Activated B cell treated with CpG ODN at 0.5 μM for 24 hours (primary cell): ENCODE measurements around the gene CLCN7. TPM values are rescaled to one million over a fixed set of nuclear protein-coding genes. Genes with fewer than 3 reads are reported as not detected.

Source experiments
- ATAC-seq: fragments of 200-7000 bp; cut with Tn5 transposase; one replicate; pipeline ENCODE4 v1.10.0; 2021; ENCODE audit warnings: low read depth, mild to moderate bottlenecking, moderate library complexity
- CTCF ChIA-PET: fragments of 350-600 bp; sonication (Branson Sonifier 250); formaldehyde crosslinking; loops from one replicate; lab custom pipeline; 2021; ENCODE audit warnings: antibody characterized with exemption; lab: Charles Lee
- POLR2A ChIA-PET: fragments of 350-600 bp; sonication (Branson Sonifier 250); formaldehyde crosslinking; loops from one replicate; lab custom pipeline; 2021; ENCODE audit warnings: antibody characterized with exemption; lab: Charles Lee
- DNase-seq: peaks from one replicate; pipeline ENCODE4 v3.0.0; 2022
- H3K27ac Mint-ChIP-seq: one replicate; pipeline ENCODE4 v1.8.0; 2020; ENCODE audit warnings: mixed read lengths
- H3K27me3 Mint-ChIP-seq: one replicate; pipeline ENCODE4 v1.8.0; 2021; ENCODE audit warnings: mixed read lengths
- H3K36me3 Mint-ChIP-seq: one replicate; pipeline ENCODE4 v1.8.0; 2021; ENCODE audit warnings: low read depth, mixed read lengths
- H3K4me1 Mint-ChIP-seq: one replicate; pipeline ENCODE4 v1.8.0; 2021; ENCODE audit warnings: mixed read lengths
- H3K4me3 Mint-ChIP-seq: one replicate; pipeline ENCODE4 v1.8.0; 2020; ENCODE audit warnings: mild to moderate bottlenecking, mixed read lengths
- H3K9me3 Mint-ChIP-seq: one replicate; pipeline ENCODE4 v1.8.0; 2020; ENCODE audit warnings: mixed read lengths
- intact Hi-C: fragments of 100-400 bp; cut with micrococcal nuclease; formaldehyde crosslinking; loops from one replicate; pipeline ENCODE4 v1.15.1; 2024
- total RNA-seq: library from RNA; stranded (reverse); gene quantifications from 2 replicates; pipeline ENCODE4 v1.2.3, GENCODE V29; 2022
- TF ChIP-seq, protein P1 (sequence below): fragments of 200-600 bp; IDR thresholded peaks from one replicate; pipeline ENCODE4 v1.8.0; 2022; ENCODE audit warnings: antibody characterized with exemption, mild to moderate bottlenecking

CLCN7 gene
- total RNA-seq, 1 donor from 2014 or later = 144 TPM

DNA sequence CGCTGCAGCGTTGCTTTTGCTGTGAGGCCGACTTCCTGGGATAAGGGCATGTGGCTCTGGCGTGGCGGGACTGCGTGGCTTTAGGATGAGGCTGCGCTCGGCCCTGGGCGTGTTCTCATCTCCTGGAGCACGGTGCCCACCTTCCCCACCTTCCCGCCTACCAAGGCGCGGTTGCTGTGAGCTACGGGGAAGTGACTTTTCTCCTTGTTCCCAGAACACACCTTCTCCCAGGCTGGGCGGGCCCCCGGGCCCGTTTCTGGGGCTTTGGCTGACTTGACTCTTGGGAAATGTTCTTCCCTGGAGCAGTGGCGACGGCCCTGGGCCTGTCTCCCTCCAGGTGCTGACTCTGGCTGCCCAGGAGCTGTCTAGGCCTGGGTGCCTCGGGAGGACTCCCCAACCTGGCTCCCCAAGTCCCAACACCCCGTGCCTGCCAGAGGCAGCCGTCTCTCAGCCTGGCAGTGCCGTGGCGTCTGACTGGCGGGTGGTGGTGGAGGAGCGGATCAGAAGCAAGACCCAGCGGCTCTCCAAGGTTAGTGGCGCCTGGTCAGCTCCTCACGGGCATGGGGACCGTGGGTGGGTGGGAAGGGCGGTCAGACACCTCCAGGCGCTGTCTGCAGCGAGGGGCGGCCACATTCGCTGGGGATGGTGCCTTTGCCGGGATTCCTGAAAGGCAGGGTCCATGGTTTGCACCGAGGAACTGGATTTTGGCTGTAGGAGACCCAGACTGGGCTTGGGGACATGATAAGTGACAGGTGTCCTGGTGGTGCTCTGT, 30.4 kb upstream of the CLCN7 start:
- no peak for ATAC-seq
- intact Hi-C loops = no loop called here
- POLR2A ChIA-PET = no interaction called here
- DNase-seq = no peak
- Mint-ChIP-seq H3K36me3 (peaks cover 38% of the 10 kb centered on the region), H3K27me3 (no peaks in the 10 kb centered on the region), H3K27ac (no peak overlapping the region), H3K9me3 (no peaks in the 10 kb centered on the region), H3K4me1 (no peaks in the 10 kb centered on the region), H3K4me3 (no peak overlapping the region)
- TF ChIP-seq, protein P1, sequence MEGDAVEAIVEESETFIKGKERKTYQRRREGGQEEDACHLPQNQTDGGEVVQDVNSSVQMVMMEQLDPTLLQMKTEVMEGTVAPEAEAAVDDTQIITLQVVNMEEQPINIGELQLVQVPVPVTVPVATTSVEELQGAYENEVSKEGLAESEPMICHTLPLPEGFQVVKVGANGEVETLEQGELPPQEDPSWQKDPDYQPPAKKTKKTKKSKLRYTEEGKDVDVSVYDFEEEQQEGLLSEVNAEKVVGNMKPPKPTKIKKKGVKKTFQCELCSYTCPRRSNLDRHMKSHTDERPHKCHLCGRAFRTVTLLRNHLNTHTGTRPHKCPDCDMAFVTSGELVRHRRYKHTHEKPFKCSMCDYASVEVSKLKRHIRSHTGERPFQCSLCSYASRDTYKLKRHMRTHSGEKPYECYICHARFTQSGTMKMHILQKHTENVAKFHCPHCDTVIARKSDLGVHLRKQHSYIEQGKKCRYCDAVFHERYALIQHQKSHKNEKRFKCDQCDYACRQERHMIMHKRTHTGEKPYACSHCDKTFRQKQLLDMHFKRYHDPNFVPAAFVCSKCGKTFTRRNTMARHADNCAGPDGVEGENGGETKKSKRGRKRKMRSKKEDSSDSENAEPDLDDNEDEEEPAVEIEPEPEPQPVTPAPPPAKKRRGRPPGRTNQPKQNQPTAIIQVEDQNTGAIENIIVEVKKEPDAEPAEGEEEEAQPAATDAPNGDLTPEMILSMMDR = no peak
- CTCF ChIA-PET = no interaction called here

- ChIA-PET POLR2A (interaction anchor here (0.6 to 0.7 kb wide), 2 partner anchors 16 to 19 kb away, joined by 3 to 12 read pairs; no protein-coding TSS in a partner anchor), CTCF (no interaction called here)
- no peak overlapping the region for H3K27ac Mint-ChIP-seq
- TF ChIP-seq, protein P1 = no peak
- H3K4me1 Mint-ChIP-seq = no peaks in the 10 kb centered on the region
- peaks cover 45% of the 10 kb centered on the region for H3K36me3 Mint-ChIP-seq
- no peaks in the 10 kb centered on the region for H3K9me3 Mint-ChIP-seq
- no peak for DNase-seq
- no peaks in the 10 kb centered on the region for H3K27me3 Mint-ChIP-seq
- no peak overlapping the region for H3K4me3 Mint-ChIP-seq
- intact Hi-C loops = no loop called here
- no peak for ATAC-seq
Observed at GRCh38 chr16:1503110-1503955, 28.5 kb upstream of the CLCN7 start.

DNA sequence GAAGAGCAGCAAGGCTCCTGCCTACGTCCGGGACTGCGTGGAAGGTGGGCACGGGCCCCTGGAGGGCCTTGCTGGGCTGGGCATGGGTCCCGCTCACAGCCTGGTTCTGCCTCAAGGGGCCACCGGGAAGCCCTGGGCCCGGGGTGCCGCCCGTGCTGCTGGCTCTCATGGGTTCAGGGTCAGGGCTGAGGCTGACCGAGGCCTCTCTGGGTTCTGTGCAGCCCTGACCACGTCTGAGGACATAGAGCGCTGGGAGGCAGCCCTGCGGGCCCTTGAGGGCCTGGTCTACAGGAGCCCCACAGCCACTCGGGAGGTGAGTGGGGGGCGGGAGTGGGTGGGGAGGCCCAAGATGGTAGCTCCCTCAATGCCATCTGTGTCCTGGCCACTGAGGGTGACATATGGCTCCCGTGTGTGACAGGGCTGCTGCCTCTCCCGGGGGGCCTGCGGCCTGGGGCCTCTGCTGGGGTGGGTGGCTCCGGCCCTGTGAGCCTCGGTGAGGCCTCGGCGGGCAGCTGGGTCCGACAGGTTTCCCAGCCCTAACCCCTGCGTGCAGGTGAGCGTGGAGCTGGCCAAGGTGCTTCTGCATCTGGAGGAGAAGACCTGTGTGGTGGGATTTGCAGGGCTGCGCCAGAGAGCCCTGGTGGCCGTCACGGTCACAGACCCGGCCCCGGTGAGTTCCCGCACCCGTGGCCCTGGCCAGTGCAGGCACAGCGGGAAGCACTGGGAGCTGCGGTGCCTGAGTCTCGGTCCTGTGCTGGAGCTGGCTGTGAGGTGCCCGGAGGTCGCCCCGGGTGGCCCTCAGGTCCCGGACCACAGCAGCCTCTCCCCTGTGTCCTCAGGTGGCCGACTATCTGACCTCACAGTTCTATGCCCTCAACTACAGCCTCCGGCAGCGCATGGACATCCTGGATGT, 27.5 kb upstream of the CLCN7 start:
- no peak for ATAC-seq
- peaks cover 47% of the 10 kb centered on the region for H3K36me3 Mint-ChIP-seq
- CTCF ChIA-PET = no interaction called here
- H3K27me3 Mint-ChIP-seq = no peaks in the 10 kb centered on the region
- no peak overlapping the region for H3K4me3 Mint-ChIP-seq
- no peaks in the 10 kb centered on the region for H3K9me3 Mint-ChIP-seq
- no peak for DNase-seq
- intact Hi-C loops = no loop called here
- POLR2A ChIA-PET = no interaction called here
- TF ChIP-seq, protein P1 = no peak
- no peaks in the 10 kb centered on the region for H3K4me1 Mint-ChIP-seq
- no peak overlapping the region for H3K27ac Mint-ChIP-seq

- Mint-ChIP-seq H3K27me3 (no peaks in the 10 kb centered on the region), H3K4me1 (no peaks in the 10 kb centered on the region), H3K36me3 (peaks cover 49% of the 10 kb centered on the region), H3K9me3 (no peaks in the 10 kb centered on the region), H3K27ac (no peak overlapping the region), H3K4me3 (no peak overlapping the region)
- ChIA-PET POLR2A (no interaction called here), CTCF (no interaction called here)
- TF ChIP-seq, protein P1 = no peak
- no peak for ATAC-seq
- intact Hi-C loops = no loop called here
- no peak for DNase-seq
Observed at GRCh38 chr16:1501630-1502029, 26.8 kb upstream of the CLCN7 start.
